Breast epithelium (tissue), 4 donors: ENCODE data around the gene CCL13. TPM values are rescaled to one million over a fixed set of nuclear protein-coding genes. Genes with fewer than 3 reads are reported as not detected.

Experiments
- DNase-seq, 2 donors: peaks; one replicate each; pipeline ENCODE4 v3.0.0-alpha.2; 2019; ENCODE audit warnings: low spot score in 2 of 2
- H3K27ac ChIP-seq, 2 donors: fragments of 200-600 bp; sonication (generic) in 1 of 2; one replicate each; pipeline ENCODE4 v1.5.1; 2016 to 2019; ENCODE audit warnings: mild to moderate bottlenecking in 1 of 2
- H3K27me3 ChIP-seq, 2 donors: fragments of 200-600 bp; sonication (generic) in 1 of 2; one replicate each; pipeline versions ENCODE4 v1.5.1 to v1.6.0; 2017 to 2019; ENCODE audit warnings: control low read depth in 1 of 2, mild to moderate bottlenecking in 1 of 2
- H3K36me3 ChIP-seq: fragments of 200-600 bp; one replicate; pipeline ENCODE4 v1.5.1; 2019
- H3K4me1 ChIP-seq, 2 donors: fragments of 200-600 bp; sonication (generic); one replicate each; pipeline ENCODE4 v1.5.1; 2016 to 2019; ENCODE audit warnings: control low read depth in 1 of 2
- H3K4me3 ChIP-seq, 3 donors: fragments of 200-600 bp; sonication (generic); 1 replicate in 2 of 3; 2 replicates in 1 of 3; pipeline ENCODE4 v1.5.1; 2016 to 2019; ENCODE audit warnings: mild to moderate bottlenecking in 3 of 3, moderate library complexity in 2 of 3
- H3K9me3 ChIP-seq, 2 donors: fragments of 200-600 bp; sonication (generic) in 1 of 2; one replicate each; pipeline ENCODE4 v1.5.1; 2016 to 2019; ENCODE audit warnings: control low read depth in 1 of 2
- CTCF ChIP-seq, 3 donors: fragments of 450-650 bp; IDR thresholded peaks; one replicate each; pipeline ENCODE4 v1.5.1; 2016 to 2017; ENCODE audit warnings: antibody characterized with exemption in 3 of 3, mild to moderate bottlenecking in 3 of 3, moderate library complexity in 3 of 3
- POLR2A ChIP-seq: fragments of 450-650 bp; IDR thresholded peaks from one replicate; pipeline ENCODE4 v1.6.1; 2016; ENCODE audit warnings: antibody characterized with exemption, mild to moderate bottlenecking, moderate library complexity
- POLR2AphosphoS5 ChIP-seq, 3 donors: sonication (generic); formaldehyde crosslinking; IDR thresholded peaks; one replicate each; pipeline ENCODE4 v1.6.1; 2017; ENCODE audit warnings: antibody characterized with exemption in 3 of 3
- intact Hi-C: fragments of 100-400 bp; cut with DNase I; formaldehyde crosslinking; loops from one replicate; pipeline ENCODE4 v1.15.1; 2023; ENCODE audit warnings: low total_unique reads
- total RNA-seq, 3 donors: library from RNA; depleted of rRNA; stranded (reverse); fragments of >200 nt; gene quantifications; one replicate each; pipeline ENCODE4 v1.1.0, GENCODE V29; 2016

CCL13 gene
- total RNA-seq, 3 donors from 2014 or later, result 1.0 to 4.3 (median 2.0) TPM

GRCh38 chr17:34393401-34393800, 37.1 kb downstream of the CCL13 start:
- no peak overlapping the region for H3K4me3 ChIP-seq
- no peaks in the 10 kb centered on the region for H3K9me3 ChIP-seq
- no peak for DNase-seq
- TF ChIP-seq POLR2AphosphoS5 (IDR thresholded peaks at IDR 0.05) (no peak), CTCF (IDR thresholded peaks at IDR 0.05) (no peak), POLR2A (no peak)
- intact Hi-C loops, result no loop called here
- H3K27ac ChIP-seq, result no peak overlapping the region
- peaks cover 0 to 7% of the 10 kb centered on the region in 2 donors for H3K27me3 ChIP-seq
- no peaks in the 10 kb centered on the region for H3K4me1 ChIP-seq
- no peaks in the 10 kb centered on the region for H3K36me3 ChIP-seq

GRCh38 chr17:34397265-34397664, 41.0 kb downstream of the CCL13 start:
- DNase-seq, result no peak
- H3K27me3 ChIP-seq, result peaks cover 0 to 15% of the 10 kb centered on the region in 2 donors
- no peaks in the 10 kb centered on the region for H3K4me1 ChIP-seq
- TF ChIP-seq CTCF (IDR thresholded peaks at IDR 0.05), result peak in 1 of 3 donors; percentile 8
- TF ChIP-seq POLR2AphosphoS5 (IDR thresholded peaks at IDR 0.05), result no peak
- H3K9me3 ChIP-seq, result no peaks in the 10 kb centered on the region
- intact Hi-C loops, result no loop called here
- no peaks in the 10 kb centered on the region for H3K36me3 ChIP-seq
- H3K4me3 ChIP-seq, result no peak overlapping the region
- H3K27ac ChIP-seq, result no peak overlapping the region

GRCh38 chr17:34398990-34399389, 42.7 kb downstream of the CCL13 start:
- DNase-seq, result no peak
- H3K9me3 ChIP-seq, result no peaks in the 10 kb centered on the region
- no peaks in the 10 kb centered on the region for H3K4me1 ChIP-seq
- H3K4me3 ChIP-seq, result no peak overlapping the region
- intact Hi-C loops, result no loop called here
- no peak for TF ChIP-seq POLR2A
- peaks cover 0 to 15% of the 10 kb centered on the region in 2 donors for H3K27me3 ChIP-seq
- H3K36me3 ChIP-seq, result no peaks in the 10 kb centered on the region
- H3K27ac ChIP-seq, result no peak overlapping the region

GRCh38 chr17:34399725-34400124, 43.4 kb downstream of the CCL13 start:
- TF ChIP-seq POLR2A (no peak), POLR2AphosphoS5 (IDR thresholded peaks at IDR 0.05) (no peak), CTCF (IDR thresholded peaks at IDR 0.05) (no peak)
- Histone ChIP-seq H3K9me3 (no peaks in the 10 kb centered on the region), H3K4me3 (no peak overlapping the region), H3K27me3 (peaks cover 0 to 15% of the 10 kb centered on the region in 2 donors), H3K36me3 (no peaks in the 10 kb centered on the region), H3K4me1 (no peaks in the 10 kb centered on the region), H3K27ac (no peak overlapping the region)
- DNase-seq, result no peak
- intact Hi-C loops, result no loop called here

GRCh38 chr17:34400301-34400931, 44.1 kb downstream of the CCL13 start:
- TF ChIP-seq POLR2AphosphoS5 (IDR thresholded peaks at IDR 0.05) (no peak), POLR2A (no peak), CTCF (IDR thresholded peaks at IDR 0.05) (no peak)
- Histone ChIP-seq H3K27me3 (peaks cover 0 to 15% of the 10 kb centered on the region in 2 donors), H3K4me3 (no peak overlapping the region), H3K9me3 (no peaks in the 10 kb centered on the region), H3K36me3 (no peaks in the 10 kb centered on the region), H3K4me1 (no peaks in the 10 kb centered on the region), H3K27ac (no peak overlapping the region)
- no peak for DNase-seq
- intact Hi-C loops, result no loop called here

GRCh38 chr17:34401165-34401564, 44.9 kb downstream of the CCL13 start:
- H3K27ac ChIP-seq, result no peak overlapping the region

More at GRCh38 chr17:34401165-34401564, 44.9 kb downstream of the CCL13 start:
- no peaks in the 10 kb centered on the region for H3K4me1 ChIP-seq
- TF ChIP-seq POLR2AphosphoS5 (IDR thresholded peaks at IDR 0.05) (no peak), CTCF (IDR thresholded peaks at IDR 0.05) (no peak), POLR2A (no peak)
- H3K36me3 ChIP-seq, result no peaks in the 10 kb centered on the region
- intact Hi-C loops, result no loop called here
- H3K27me3 ChIP-seq, result peaks cover 0 to 15% of the 10 kb centered on the region in 2 donors
- H3K9me3 ChIP-seq, result no peaks in the 10 kb centered on the region
- no peak overlapping the region for H3K4me3 ChIP-seq
- no peak for DNase-seq
